GM13976 (cell line): ENCODE results near the gene KIN.
A peak's percentile ranks its signal among the peaks of the same experiment; 100 is the strongest.

ENCODE experiments used
- DNase-seq: peaks from one replicate; pipeline ENCODE4 v3.0.0; 2012; ENCODE audit warnings: low spot score
- CTCF ChIP-seq: IDR thresholded peaks from 2 replicates; pipeline ENCODE4 v1.5.1; 2012; ENCODE audit warnings: borderline replicate concordance, mild to moderate bottlenecking; ENCODE audit not compliant: insufficient read depth; ENCODE audit errors: extremely low read depth, missing control alignments, control extremely low read depth
- in situ Hi-C: fragments of 300-500 bp; cut with MboI; formaldehyde crosslinking; loops from one replicate; pipeline ENCODE4 v1.12.0; 2022; ENCODE audit warnings: low sequenced_read_pairs, mixed read lengths, inconsistent platforms; ENCODE audit not compliant: unreplicated experiment

Gene KIN

GRCh38 chr10:7826971-7827370 lies 39.2 kb upstream of the KIN start:
- no peak for DNase-seq
- in situ Hi-C loops, result no loop called here
- TF ChIP-seq CTCF, result no peak

GRCh38 chr10:7824251-7824650 lies 36.5 kb upstream of the KIN start:
- in situ Hi-C loops, result no loop called here
- no peak for TF ChIP-seq CTCF
- DNase-seq, result no peak

GRCh38 chr10:7819121-7819460 lies 31.3 kb upstream of the KIN start:
- TF ChIP-seq CTCF, result no peak
- DNase-seq, result peak; percentile 56
- in situ Hi-C loops, result no loop called here

GRCh38 chr10:7818295-7819120 lies 30.7 kb upstream of the KIN start, which contains the start of gene TAF3:
Gene TAF3 (plus strand): TSS chr10:7818505. CDS start chr10:7818710, 205 bp downstream.
- in situ Hi-C loops, result no loop called here
- DNase-seq, result peak; percentile 96
- no peak for TF ChIP-seq CTCF

GRCh38 chr10:7817984-7818294 lies 30.1 kb upstream of the KIN start:
- in situ Hi-C loops, result no loop called here
- DNase-seq, result no peak
- TF ChIP-seq CTCF, result no peak

- in situ Hi-C loops, result no loop called here
- no peak for DNase-seq
- no peak for TF ChIP-seq CTCF
Measured at GRCh38 chr10:7817576-7817975, 29.8 kb upstream of the KIN start.
